K562 (cell line): ENCODE data around the gene EPHA2. TPM values are rescaled to one million over a fixed set of nuclear protein-coding genes. Genes with fewer than 3 reads are reported as not detected.

ENCODE experiments used
- ARID2 ChIP-seq: fragments of 450-650 bp; IDR thresholded peaks from 2 replicates; pipeline ENCODE4 v1.6.1; 2017; ENCODE audit warnings: antibody characterized with exemption, mild to moderate bottlenecking
- BRD9 ChIP-seq: fragments of 450-650 bp; IDR thresholded peaks from 2 replicates; pipeline ENCODE4 v1.6.1; 2018; ENCODE audit warnings: low read depth; ENCODE audit not compliant: partially characterized antibody
- JUN ChIP-seq, 2 experiments: sonication (generic) in 1 of 2; formaldehyde crosslinking in 1 of 2; IDR thresholded peaks; 2 replicates each; pipeline versions ENCODE4 v1.6.1 to v1.8.0; 2012 to 2022; ENCODE audit warnings: borderline replicate concordance in 2 of 2, mild to moderate bottlenecking in 2 of 2, improper control_type of control experiment in 1 of 2, low read depth in 1 of 2, low read length in 1 of 2, missing genetic modification reagents in 1 of 2
- MTA3 ChIP-seq: fragments of 450-650 bp; formaldehyde crosslinking; IDR thresholded peaks from 2 replicates; pipeline ENCODE4 v1.6.1; 2017; ENCODE audit warnings: mild to moderate bottlenecking, borderline replicate concordance
- MYNN ChIP-seq, 2 experiments: sonication (generic); formaldehyde crosslinking in 1 of 2; IDR thresholded peaks; 2 replicates each; pipeline versions ENCODE4 v1.5.0 to v1.6.1; 2016 to 2020; ENCODE audit warnings: antibody characterized with exemption in 1 of 2, missing genetic modification reagents in 1 of 2
- NCOA2 ChIP-seq, 2 experiments: fragments of 450-650 bp; IDR thresholded peaks; 2 replicates each; pipeline ENCODE4 v1.6.1; 2018; ENCODE audit warnings: mild to moderate bottlenecking in 2 of 2, moderate library complexity in 1 of 2; ENCODE audit not compliant: partially characterized antibody in 2 of 2
- POLR2AphosphoS2 ChIP-seq: IDR thresholded peaks from 2 replicates; pipeline ENCODE4 v1.6.1; 2012; ENCODE audit warnings: low read length, improper control_type of control experiment
- RAD21 ChIP-seq, 2 experiments: fragments of 250-450 bp in 1 of 2; fragments of 450-650 bp in 1 of 2; sonication (Bioruptor Pico) in 1 of 2; formaldehyde crosslinking in 1 of 2; IDR thresholded peaks in 1 of 2; conservative IDR thresholded peaks in 1 of 2; 2 replicates each; pipeline versions ENCODE4 v1.4.0 to v1.8.0; 2020 to 2022; ENCODE audit warnings: mild to moderate bottlenecking in 2 of 2, moderate library complexity in 1 of 2
- TEAD1 ChIP-seq, 2 experiments: fragments of 450-650 bp in 1 of 2; sonication (generic) in 1 of 2; formaldehyde crosslinking; IDR thresholded peaks; 2 replicates each; pipeline versions ENCODE4 v1.4.0 to v1.8.0; 2020 to 2022; ENCODE audit warnings: mild to moderate bottlenecking in 2 of 2, missing genetic modification reagents in 1 of 2
- ZNF165 ChIP-seq: fragments of 250-450 bp; sonication (Bioruptor Pico); IDR thresholded peaks from 2 replicates; pipeline ENCODE4 v1.4.0; 2020; ENCODE audit warnings: borderline replicate concordance
- ZNF311 ChIP-seq: fragments of 250-450 bp; sonication (Bioruptor Pico); IDR thresholded peaks from 2 replicates; pipeline ENCODE4 v1.4.0; 2020; ENCODE audit warnings: mild to moderate bottlenecking, moderate library complexity
- polyA plus RNA-seq, 8 experiments: library from polyadenylated mRNA; depleted of rRNA in 4 of 8; stranded (reverse) in 5 of 8; unstranded in 3 of 8; fragments of >200 nt; fragmentation: Nextera tagmentation in 2 of 8; fragmentation: Illumina TruSeq in 1 of 8; extraction: Ambion mirVana in 2 of 8; extraction: Trizol in 1 of 8; gene quantifications; 2 replicates each; pipeline versions ENCODE4 v1.2.1 to v1.2.3, GENCODE V29; 2011 to 2014; ENCODE audit warnings: inconsistent platforms in 1 of 8, missing spikeins in 1 of 8
- total RNA-seq, 7 experiments: library from RNA; depleted of rRNA in 6 of 7; stranded (reverse); fragments of >200 nt in 6 of 7; fragmentation: Illumina TruSeq in 2 of 7; extraction: Trizol in 2 of 7; gene quantifications; 2 replicates each; pipeline versions ENCODE4 v1.2.1 to v1.2.3, GENCODE V29; 2011 to 2021; ENCODE audit warnings: low replicate concordance in 1 of 7
- TF ChIP-seq, protein P1 (sequence below), 2 experiments: fragments of 450-650 bp in 1 of 2; sonication (generic) in 1 of 2; formaldehyde crosslinking in 1 of 2; IDR thresholded peaks in 1 of 2; conservative IDR thresholded peaks in 1 of 2; 2 replicates each; pipeline versions ENCODE4 v1.6.1 to v1.8.1; 2016 to 2023; ENCODE audit warnings: mild to moderate bottlenecking in 2 of 2, moderate library complexity in 2 of 2, inconsistent platforms in 1 of 2, missing genetic modification reagents in 1 of 2
- TF ChIP-seq, protein P2 (sequence below): sonication (generic); formaldehyde crosslinking; IDR thresholded peaks from 2 replicates; pipeline ENCODE4 v1.8.1; 2023; ENCODE audit warnings: mild to moderate bottlenecking, missing genetic modification reagents
- TF ChIP-seq, protein P3 (sequence below): fragments of 450-650 bp; formaldehyde crosslinking; IDR thresholded peaks from 2 replicates; pipeline ENCODE4 v1.4.0; 2020; ENCODE audit warnings: mild to moderate bottlenecking, moderate library complexity
- TF ChIP-seq, protein P4 (sequence below): fragments of 250-450 bp; sonication (Bioruptor Pico); IDR thresholded peaks from 2 replicates; pipeline ENCODE4 v1.4.0; 2020; ENCODE audit warnings: mild to moderate bottlenecking, moderate library complexity

EPHA2 gene
- total and polyA plus RNA-seq, 9 of the 15 experiments (the other 6 are each of a cell fraction or from before 2014, with no cell fraction given) = 0.04 to 0.40 (median 0.07) TPM; not detected in 4

DNA sequence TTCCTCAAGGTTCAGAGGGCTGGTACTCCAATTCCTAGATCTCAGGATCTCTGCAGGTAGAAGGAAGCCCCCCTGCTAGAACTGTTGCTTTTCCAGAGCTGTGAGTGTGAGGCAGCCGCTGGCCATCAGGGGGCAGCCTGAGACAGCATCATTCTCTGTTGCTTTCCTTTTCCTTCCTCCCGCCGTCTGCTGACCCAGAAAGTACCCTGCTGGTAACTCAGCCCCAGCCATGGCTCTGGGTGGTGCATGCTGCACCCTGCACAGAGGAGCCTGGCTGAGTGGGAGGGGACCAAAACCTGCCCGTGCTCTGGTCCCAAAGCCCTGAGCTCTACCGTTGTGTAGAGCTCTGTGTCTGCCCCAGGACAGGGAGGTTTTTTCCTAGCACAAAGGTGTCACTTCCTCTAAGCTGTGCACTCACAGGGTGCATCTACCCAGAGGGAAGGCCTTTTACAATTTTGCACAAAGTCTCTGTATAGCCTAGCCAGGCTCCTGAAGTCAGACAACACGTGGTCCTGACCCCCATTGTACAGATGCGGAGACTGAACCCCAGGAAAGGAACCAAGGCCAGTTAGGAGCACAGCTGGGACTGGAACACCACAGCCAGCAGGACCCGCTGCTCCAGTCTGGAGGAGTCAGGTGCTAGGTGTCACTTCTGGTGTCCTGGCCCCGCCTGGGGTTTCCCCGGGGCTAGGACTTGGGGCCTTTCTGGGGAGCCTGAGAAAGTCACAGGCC lies 76.8 kb downstream of the EPHA2 start (continued):
- TF ChIP-seq, protein P1, sequence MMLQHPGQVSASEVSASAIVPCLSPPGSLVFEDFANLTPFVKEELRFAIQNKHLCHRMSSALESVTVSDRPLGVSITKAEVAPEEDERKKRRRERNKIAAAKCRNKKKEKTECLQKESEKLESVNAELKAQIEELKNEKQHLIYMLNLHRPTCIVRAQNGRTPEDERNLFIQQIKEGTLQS (IDR thresholded peaks at IDR 0.05) = no peak
- TF ChIP-seq, protein P1 (CRISPR knock-in tag; conservative IDR thresholded peaks at IDR 0.05) = 0 out of 2 replicates have a peak, but pooled peaks have one; percentile 37
- TF ChIP-seq JUN (IDR thresholded peaks at IDR 0.05; ENCODE audit: borderline replicate concordance, low read depth, low read length) = peak; percentile 24; the same call in 1 of the 2 replicates
- TF ChIP-seq JUN (CRISPR knock-in tag; IDR thresholded peaks at IDR 0.05; ENCODE audit: borderline replicate concordance) = no peak
- TF ChIP-seq, protein P2, sequence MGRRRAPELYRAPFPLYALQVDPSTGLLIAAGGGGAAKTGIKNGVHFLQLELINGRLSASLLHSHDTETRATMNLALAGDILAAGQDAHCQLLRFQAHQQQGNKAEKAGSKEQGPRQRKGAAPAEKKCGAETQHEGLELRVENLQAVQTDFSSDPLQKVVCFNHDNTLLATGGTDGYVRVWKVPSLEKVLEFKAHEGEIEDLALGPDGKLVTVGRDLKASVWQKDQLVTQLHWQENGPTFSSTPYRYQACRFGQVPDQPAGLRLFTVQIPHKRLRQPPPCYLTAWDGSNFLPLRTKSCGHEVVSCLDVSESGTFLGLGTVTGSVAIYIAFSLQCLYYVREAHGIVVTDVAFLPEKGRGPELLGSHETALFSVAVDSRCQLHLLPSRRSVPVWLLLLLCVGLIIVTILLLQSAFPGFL (CRISPR knock-in tag) = 0 out of 2 replicates have a peak, but pooled peaks have one; percentile 54
- TF ChIP-seq ZNF311 (CRISPR knock-in tag) = no peak
- no peak for TF ChIP-seq NCOA2 (IDR thresholded peaks at IDR 0.05; ENCODE audit: partially characterized antibody in 2 of 2)
- TF ChIP-seq, protein P3, sequence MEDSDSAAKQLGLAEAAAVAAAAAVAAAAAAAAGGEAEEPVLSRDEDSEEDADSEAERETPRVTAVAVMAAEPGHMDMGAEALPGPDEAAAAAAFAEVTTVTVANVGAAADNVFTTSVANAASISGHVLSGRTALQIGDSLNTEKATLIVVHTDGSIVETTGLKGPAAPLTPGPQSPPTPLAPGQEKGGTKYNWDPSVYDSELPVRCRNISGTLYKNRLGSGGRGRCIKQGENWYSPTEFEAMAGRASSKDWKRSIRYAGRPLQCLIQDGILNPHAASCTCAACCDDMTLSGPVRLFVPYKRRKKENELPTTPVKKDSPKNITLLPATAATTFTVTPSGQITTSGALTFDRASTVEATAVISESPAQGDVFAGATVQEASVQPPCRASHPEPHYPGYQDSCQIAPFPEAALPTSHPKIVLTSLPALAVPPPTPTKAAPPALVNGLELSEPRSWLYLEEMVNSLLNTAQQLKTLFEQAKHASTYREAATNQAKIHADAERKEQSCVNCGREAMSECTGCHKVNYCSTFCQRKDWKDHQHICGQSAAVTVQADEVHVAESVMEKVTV (CRISPR knock-in tag) = peak; percentile 93
- peak; percentile 93 for TF ChIP-seq ARID2
- TF ChIP-seq ZNF165 = 0 out of 2 replicates have a peak, but pooled peaks have one; percentile 11
- peak; percentile 82 for TF ChIP-seq BRD9
- TF ChIP-seq MTA3 = peak; percentile 40; the same call in 1 of the 2 replicates
- TF ChIP-seq POLR2AphosphoS2 = no peak
- 0 out of 4 replicates have a peak, but pooled peaks of 1 of the 2 experiments have one; percentile 62 for TF ChIP-seq TEAD1 (CRISPR knock-in tag; IDR thresholded peaks at IDR 0.05)
- peak; percentile 95 to 99 for TF ChIP-seq RAD21 (CRISPR knock-in tag; conservative IDR thresholded peaks at IDR 0.05 in 1 of 2, IDR thresholded peaks at IDR 0.05 in 1 of 2)
- 0 out of 2 replicates have a peak, but pooled peaks have one; percentile 35 for TF ChIP-seq MYNN (IDR thresholded peaks at IDR 0.05)
- TF ChIP-seq MYNN (CRISPR knock-in tag; IDR thresholded peaks at IDR 0.05) = no peak
- TF ChIP-seq, protein P4, sequence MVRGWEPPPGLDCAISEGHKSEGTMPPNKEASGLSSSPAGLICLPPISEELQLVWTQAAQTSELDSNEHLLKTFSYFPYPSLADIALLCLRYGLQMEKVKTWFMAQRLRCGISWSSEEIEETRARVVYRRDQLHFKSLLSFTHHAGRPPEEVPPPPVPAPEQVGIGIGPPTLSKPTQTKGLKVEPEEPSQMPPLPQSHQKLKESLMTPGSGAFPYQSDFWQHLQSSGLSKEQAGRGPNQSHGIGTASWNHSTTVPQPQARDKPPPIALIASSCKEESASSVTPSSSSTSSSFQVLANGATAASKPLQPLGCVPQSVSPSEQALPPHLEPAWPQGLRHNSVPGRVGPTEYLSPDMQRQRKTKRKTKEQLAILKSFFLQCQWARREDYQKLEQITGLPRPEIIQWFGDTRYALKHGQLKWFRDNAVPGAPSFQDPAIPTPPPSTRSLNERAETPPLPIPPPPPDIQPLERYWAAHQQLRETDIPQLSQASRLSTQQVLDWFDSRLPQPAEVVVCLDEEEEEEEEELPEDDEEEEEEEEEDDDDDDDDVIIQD (CRISPR knock-in tag) = no peak
